ENCODE results near the gene COL4A5.

DNA sequence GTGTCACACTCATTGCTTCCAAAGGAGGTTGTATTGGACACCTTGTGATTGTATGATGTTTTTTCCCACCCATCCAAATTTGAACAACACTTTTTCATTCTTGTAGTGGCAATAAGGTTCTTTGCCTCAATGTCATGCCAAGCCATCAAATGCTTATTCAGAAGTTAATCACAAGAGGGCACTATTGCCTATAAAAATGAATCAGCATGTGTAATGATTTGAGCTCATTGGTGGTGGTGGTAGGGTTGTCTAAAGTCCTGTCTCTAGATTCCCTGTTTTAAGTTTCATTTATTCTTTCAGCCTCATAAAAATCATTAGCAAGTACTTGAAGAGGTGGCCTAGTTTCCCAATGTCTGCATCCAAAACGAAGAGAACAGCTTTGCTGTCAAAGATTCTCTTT, 259.7 kb downstream of the COL4A5 start:
- peak; percentile 44 to 53 for TF ChIP-seq CTCF (conservative IDR thresholded peaks at IDR 0.05 in 1 of 2, IDR thresholded peaks at IDR 0.05 in 1 of 2; ENCODE audit: extremely low read depth in 1 of 2, insufficient read depth in 1 of 2, low read depth in 1 of 2, low read length in 2 of 2)
- no peak for TF ChIP-seq EZH2 (IDR thresholded peaks at IDR 0.05; ENCODE audit: borderline replicate concordance, low read length)

Measured in mammary epithelial cell (primary cell).